A549 treated with AZD9567 at 1 μM for 4 hours (cell line): ENCODE results near the gene SCRN3. TPM values are rescaled to one million over a fixed set of nuclear protein-coding genes. Genes with fewer than 3 reads are reported as not detected.

Experiments used
- total RNA-seq: library from RNA; stranded (reverse); fragments of 200-300 nt; extraction: Qiagen RNA extraction; gene quantifications from 5 replicates; pipeline ENCODE4 v1.2.3, GENCODE V29; 2022; ENCODE audit not compliant: insufficient read depth

Gene SCRN3
- total RNA-seq, result 13.4 to 18.1 TPM (median 14.3 TPM) in 5 replicates

GRCh38 chr2:174395284-174395968 lies at the start of gene SCRN3:
Gene SCRN3, plus strand, starts transcription at chr2:174395730. Its CDS starts 2,554 bp downstream, at chr2:174398284.

Other genes starting within 250 kb of the SCRN3 start
- 123 to 141 TPM (median 128 TPM) in 5 replicates for gene OLA1, start 147.2 kb upstream of the SCRN3 start, total RNA-seq
- 0.77 to 2.0 TPM (median 1.7 TPM) in 5 replicates for gene SP9, start 60.8 kb upstream of the SCRN3 start, total RNA-seq
- 0.23 to 0.35 TPM (median 0.31 TPM) in 4 of 5 replicates, not detected in the other for gene GPR155, start 91.3 kb downstream of the SCRN3 start, total RNA-seq
- 18.6 to 25.4 TPM (median 22.4 TPM) in 5 replicates for gene WIPF1, start 202.1 kb downstream of the SCRN3 start, total RNA-seq